Endodermal cell (in vitro differentiated cells): Measurements from ENCODE around the gene GPATCH4. TPM values are rescaled to one million over a fixed set of nuclear protein-coding genes. Genes with fewer than 3 reads are reported as not detected.
A peak's percentile ranks its signal among the peaks of the same experiment; 100 is the strongest.

Experiments used
- DNase-seq: peaks from one replicate; pipeline ENCODE4 v3.0.0-alpha.2; 2017
- H3K27ac ChIP-seq: 2 replicates; pipeline ENCODE4 v1.5.1; 2013; ENCODE audit warnings: mild to moderate bottlenecking, low read depth, low read length, moderate library complexity
- H3K27me3 ChIP-seq: 2 replicates; pipeline ENCODE4 v1.6.1; 2013; ENCODE audit warnings: mild to moderate bottlenecking, low read length, moderate library complexity; ENCODE audit not compliant: insufficient read depth, control insufficient read depth, poor library complexity, severe bottlenecking
- H3K36me3 ChIP-seq: 2 replicates; pipeline ENCODE4 v1.7.0; 2013; ENCODE audit warnings: mild to moderate bottlenecking, low read length, moderate library complexity; ENCODE audit not compliant: control insufficient read depth, insufficient read depth
- H3K4me1 ChIP-seq: one replicate; pipeline ENCODE4 v1.7.0; 2013; ENCODE audit warnings: low read length; ENCODE audit not compliant: control insufficient read depth, insufficient read depth
- H3K4me3 ChIP-seq: 2 replicates; pipeline ENCODE4 v1.5.1; 2013; ENCODE audit warnings: mild to moderate bottlenecking, low read length, moderate library complexity
- H3K9ac ChIP-seq: 2 replicates; pipeline ENCODE4 v1.6.1; 2013; ENCODE audit warnings: mild to moderate bottlenecking, low read length, moderate library complexity; ENCODE audit not compliant: poor library complexity, severe bottlenecking; ENCODE audit errors: extremely low read depth
- H3K9me3 ChIP-seq: 2 replicates; pipeline ENCODE4 v1.6.1; 2013; ENCODE audit warnings: mild to moderate bottlenecking, low read length, moderate library complexity; ENCODE audit not compliant: control insufficient read depth
- H3K27ac Mint-ChIP-seq: 2 replicates; pipeline ENCODE4 v1.8.0; 2020; ENCODE audit warnings: mixed read lengths
- H3K27me3 Mint-ChIP-seq: 2 replicates; pipeline ENCODE4 v1.8.0; 2021; ENCODE audit warnings: mild to moderate bottlenecking, mixed read lengths; ENCODE audit not compliant: insufficient read depth
- H3K36me3 Mint-ChIP-seq: 2 replicates; pipeline ENCODE4 v1.8.0; 2020; ENCODE audit warnings: low read depth, mixed read lengths
- H3K4me1 Mint-ChIP-seq: 2 replicates; pipeline ENCODE4 v1.8.0; 2020; ENCODE audit warnings: mixed read lengths
- H3K4me3 Mint-ChIP-seq: 2 replicates; pipeline ENCODE4 v1.8.0; 2020; ENCODE audit warnings: mild to moderate bottlenecking, moderate library complexity, mixed read lengths
- H3K9me3 Mint-ChIP-seq: 2 replicates; pipeline ENCODE4 v1.8.0; 2020; ENCODE audit warnings: mild to moderate bottlenecking, mixed read lengths
- CTCF ChIP-seq: fragments of 200-600 bp; sonication (generic); conservative IDR thresholded peaks from 2 replicates; pipeline ENCODE4 v1.5.0; 2021; ENCODE audit warnings: antibody characterized with exemption, mild to moderate bottlenecking
- WGBS, 2 experiments: methylation state at CpG; one replicate each; pipeline versions ENCODE4 v1.1.5 to v1.1.7; 2013; ENCODE audit warnings: missing lambda C conversion rate in 2 of 2, mixed read lengths in 1 of 2; ENCODE audit not compliant: insufficient coverage in 1 of 2, insufficient read length in 1 of 2; 5-methylcytosine and 5-hydroxymethylcytosine counted together
- total RNA-seq, 2 donors: library from RNA; stranded (reverse); fragmentation: NEBNext Ultra II Directional in 1 of 2; extraction: Animal tissue kit (Norgen Biotek cat#: 25700) in 1 of 2; gene quantifications; 2 replicates in 1 of 2; 3 replicates in 1 of 2; pipeline ENCODE4 v1.2.1, GENCODE V29; 2021

Gene GPATCH4
- total RNA-seq, 2 donors from 2014 or later, result 23.0 to 34.4 TPM

- no peak overlapping the region for H3K4me3 Mint-ChIP-seq
- H3K4me1 Mint-ChIP-seq, result peaks cover 8% of the 10 kb centered on the region
- no peaks in the 10 kb centered on the region for H3K36me3 Mint-ChIP-seq
- Histone ChIP-seq H3K9me3 (no peaks in the 10 kb centered on the region), H3K27me3 (peaks cover 53% of the 10 kb centered on the region), H3K9ac (no peak overlapping the region), H3K27ac (no peak overlapping the region), H3K36me3 (no peaks in the 10 kb centered on the region), H3K4me1 (no peaks in the 10 kb centered on the region), H3K4me3 (no peak overlapping the region)
- H3K9me3 Mint-ChIP-seq, result no peaks in the 10 kb centered on the region
- H3K27me3 Mint-ChIP-seq, result peaks cover 88% of the 10 kb centered on the region
- TF ChIP-seq CTCF, result no peak
- no peak overlapping the region for H3K27ac Mint-ChIP-seq
- no peak for DNase-seq
- 80 to 92% methylated on average over 2 to 8 of the region's 8 CpGs for WGBS, 2 experiments
These were observed 28.7 kb upstream of the GPATCH4 start for GRCh38 chr1:156629823-156630449.

GRCh38 chr1:156627313-156627880 lies 26.1 kb upstream of the GPATCH4 start:
- H3K4me1 ChIP-seq, result no peaks in the 10 kb centered on the region
- no peak overlapping the region for H3K27ac ChIP-seq
- 89 to 90% methylated on average over 2 of the region's 2 CpGs for WGBS, 2 experiments
- H3K9ac ChIP-seq, result no peak overlapping the region
- Mint-ChIP-seq H3K36me3 (no peaks in the 10 kb centered on the region), H3K4me1 (peaks cover 10% of the 10 kb centered on the region), H3K9me3 (no peaks in the 10 kb centered on the region), H3K4me3 (no peak overlapping the region), H3K27me3 (peaks cover 88% of the 10 kb centered on the region), H3K27ac (no peak overlapping the region)
- no peaks in the 10 kb centered on the region for H3K9me3 ChIP-seq
- peak; percentile 85 for DNase-seq
- H3K36me3 ChIP-seq, result no peaks in the 10 kb centered on the region
- TF ChIP-seq CTCF, result peak; percentile 91
- no peak overlapping the region for H3K4me3 ChIP-seq
- H3K27me3 ChIP-seq, result peaks cover 54% of the 10 kb centered on the region

GRCh38 chr1:156626079-156626438 lies 24.8 kb upstream of the GPATCH4 start:
- Mint-ChIP-seq H3K36me3 (no peaks in the 10 kb centered on the region), H3K4me3 (no peak overlapping the region), H3K4me1 (peaks cover 10% of the 10 kb centered on the region), H3K9me3 (no peaks in the 10 kb centered on the region), H3K27ac (no peak overlapping the region), H3K27me3 (peaks cover 88% of the 10 kb centered on the region)
- Histone ChIP-seq H3K4me3 (no peak overlapping the region), H3K4me1 (no peaks in the 10 kb centered on the region), H3K27ac (no peak overlapping the region), H3K27me3 (peaks cover 62% of the 10 kb centered on the region), H3K36me3 (no peaks in the 10 kb centered on the region), H3K9ac (no peak overlapping the region), H3K9me3 (no peaks in the 10 kb centered on the region)
- TF ChIP-seq CTCF, result peak; percentile 9
- DNase-seq, result no peak
- 51% methylated on average over 4 of the region's 4 CpGs; no CpG with 5 or more reads in 1 of the 2 experiments for WGBS, 2 experiments
